SK-N-SH (cell line): ENCODE results near the gene TM9SF2.

ENCODE experiments used
- CTCF ChIP-seq: fragments of 200-600 bp; sonication (generic); IDR thresholded peaks from 2 replicates; pipeline ENCODE4 v1.6.1; 2017; ENCODE audit warnings: antibody characterized with exemption, mild to moderate bottlenecking, moderate library complexity
- ELF1 ChIP-seq: IDR thresholded peaks from 2 replicates; pipeline ENCODE4 v1.4.0; 2012
- EP300 ChIP-seq, 2 experiments: IDR thresholded peaks; 2 replicates each; pipeline versions ENCODE4 v1.4.0 to v1.6.1; 2012; ENCODE audit warnings: borderline replicate concordance in 1 of 2, low read depth in 1 of 2, low read length in 1 of 2
- GABPA ChIP-seq: IDR thresholded peaks from 2 replicates; pipeline ENCODE4 v1.4.0; 2012; ENCODE audit warnings: low read depth, mild to moderate bottlenecking
- MAX ChIP-seq: IDR thresholded peaks from 2 replicates; pipeline ENCODE4 v1.4.0; 2012; ENCODE audit warnings: low read depth
- POLR2AphosphoS5 ChIP-seq: IDR thresholded peaks from 2 replicates; pipeline ENCODE4 v1.6.1; 2012; ENCODE audit warnings: low read depth, low read length
- REST ChIP-seq: IDR thresholded peaks from 2 replicates; pipeline ENCODE4 v1.6.1; 2012; ENCODE audit warnings: mild to moderate bottlenecking, low read depth, low read length, moderate library complexity
- SIN3A ChIP-seq: IDR thresholded peaks from 2 replicates; pipeline ENCODE4 v1.6.1; 2012; ENCODE audit warnings: low read depth, mild to moderate bottlenecking, low read length, moderate library complexity, borderline replicate concordance
- YY1 ChIP-seq: IDR thresholded peaks from 2 replicates; pipeline ENCODE4 v1.4.0; 2012; ENCODE audit warnings: low read depth, mild to moderate bottlenecking
- TF ChIP-seq, protein P1 (sequence below): IDR thresholded peaks from 2 replicates; pipeline ENCODE4 v1.4.0; 2012; ENCODE audit warnings: low read depth, borderline replicate concordance

- no peak for TF ChIP-seq ELF1
- no peak for TF ChIP-seq CTCF
- TF ChIP-seq MAX, result no peak
- TF ChIP-seq, protein P1, sequence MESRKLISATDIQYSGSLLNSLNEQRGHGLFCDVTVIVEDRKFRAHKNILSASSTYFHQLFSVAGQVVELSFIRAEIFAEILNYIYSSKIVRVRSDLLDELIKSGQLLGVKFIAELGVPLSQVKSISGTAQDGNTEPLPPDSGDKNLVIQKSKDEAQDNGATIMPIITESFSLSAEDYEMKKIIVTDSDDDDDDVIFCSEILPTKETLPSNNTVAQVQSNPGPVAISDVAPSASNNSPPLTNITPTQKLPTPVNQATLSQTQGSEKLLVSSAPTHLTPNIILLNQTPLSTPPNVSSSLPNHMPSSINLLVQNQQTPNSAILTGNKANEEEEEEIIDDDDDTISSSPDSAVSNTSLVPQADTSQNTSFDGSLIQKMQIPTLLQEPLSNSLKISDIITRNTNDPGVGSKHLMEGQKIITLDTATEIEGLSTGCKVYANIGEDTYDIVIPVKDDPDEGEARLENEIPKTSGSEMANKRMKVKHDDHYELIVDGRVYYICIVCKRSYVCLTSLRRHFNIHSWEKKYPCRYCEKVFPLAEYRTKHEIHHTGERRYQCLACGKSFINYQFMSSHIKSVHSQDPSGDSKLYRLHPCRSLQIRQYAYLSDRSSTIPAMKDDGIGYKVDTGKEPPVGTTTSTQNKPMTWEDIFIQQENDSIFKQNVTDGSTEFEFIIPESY, result no peak
- no peak for TF ChIP-seq EP300 (IDR thresholded peaks at IDR 0.05; ENCODE audit: borderline replicate concordance in 1 of 2, low read depth in 1 of 2, low read length in 1 of 2)
- TF ChIP-seq SIN3A, result no peak
- TF ChIP-seq GABPA, result no peak
- TF ChIP-seq REST, result no peak
- TF ChIP-seq POLR2AphosphoS5, result no peak
- no peak for TF ChIP-seq YY1
These were observed 81.2 kb downstream of the TM9SF2 start for GRCh38 chr13:99582511-99582910.
